AG09309 (cell line): ENCODE measurements around the gene LGALS3.
A peak's percentile ranks its signal among the peaks of the same experiment; 100 is the strongest.
"Not testable (repeated sequence)": the region's sequence is repeated elsewhere in the genome, so short reads cannot be mapped to it uniquely, and the experiment has no call there.

Source experiments
- DNase-seq: peaks from one replicate; pipeline ENCODE4 v3.0.0-alpha.2; 2010; ENCODE audit warnings: low read depth
- H3K4me3 ChIP-seq: 2 replicates; pipeline ENCODE4 v1.5.1; 2011; ENCODE audit warnings: mild to moderate bottlenecking, low read depth, low read length, moderate library complexity; ENCODE audit not compliant: control insufficient read depth
- CTCF ChIP-seq: IDR thresholded peaks from 2 replicates; pipeline ENCODE4 v1.5.1; 2011; ENCODE audit warnings: mild to moderate bottlenecking, low read depth, low read length, inconsistent platforms; ENCODE audit not compliant: insufficient read depth, control insufficient read depth; ENCODE audit errors: missing control alignments

The LGALS3 gene

GRCh38 chr14:55129086-55129427, at the start of gene LGALS3:
LGALS3 (plus strand) TSS chr14:55129252; CDS start chr14:55137374, 8,122 bp downstream.
- no peak for TF ChIP-seq CTCF
- peak within 1 kb of the TSS; percentile 50 for H3K4me3 ChIP-seq
- DNase-seq, result no peak

GRCh38 chr14:55079961-55080360, 49.1 kb upstream of the LGALS3 start:
- not testable (repeated sequence) for H3K4me3 ChIP-seq, DNase-seq

GRCh38 chr14:55084401-55085059, 44.5 kb upstream of the LGALS3 start:
- no peak for TF ChIP-seq CTCF
- no peak for DNase-seq
- no peak overlapping the region for H3K4me3 ChIP-seq

- no peak overlapping the region for H3K4me3 ChIP-seq
- TF ChIP-seq CTCF, result no peak
- no peak for DNase-seq
Measured at GRCh38 chr14:55085060-55085660, 43.9 kb upstream of the LGALS3 start.

GRCh38 chr14:55086938-55087337, 42.1 kb upstream of the LGALS3 start:
- TF ChIP-seq CTCF, result no peak
- no peak for DNase-seq
- no peak overlapping the region for H3K4me3 ChIP-seq

GRCh38 chr14:55088356-55088755, 40.7 kb upstream of the LGALS3 start:
- no peak for DNase-seq
- TF ChIP-seq CTCF, result no peak
- no peak overlapping the region for H3K4me3 ChIP-seq

- peak; percentile 50 for DNase-seq
- no peak for TF ChIP-seq CTCF
- H3K4me3 ChIP-seq, result no peak overlapping the region
Measured at GRCh38 chr14:55092341-55092740, 36.7 kb upstream of the LGALS3 start.
